ENCODE results near the gene OAS3. TPM values are rescaled to one million over a fixed set of nuclear protein-coding genes. Genes with fewer than 3 reads are reported as not detected.

The OAS3 gene
- total RNA-seq, 1 donor from 2014 or later = 24.4 TPM

DNA sequence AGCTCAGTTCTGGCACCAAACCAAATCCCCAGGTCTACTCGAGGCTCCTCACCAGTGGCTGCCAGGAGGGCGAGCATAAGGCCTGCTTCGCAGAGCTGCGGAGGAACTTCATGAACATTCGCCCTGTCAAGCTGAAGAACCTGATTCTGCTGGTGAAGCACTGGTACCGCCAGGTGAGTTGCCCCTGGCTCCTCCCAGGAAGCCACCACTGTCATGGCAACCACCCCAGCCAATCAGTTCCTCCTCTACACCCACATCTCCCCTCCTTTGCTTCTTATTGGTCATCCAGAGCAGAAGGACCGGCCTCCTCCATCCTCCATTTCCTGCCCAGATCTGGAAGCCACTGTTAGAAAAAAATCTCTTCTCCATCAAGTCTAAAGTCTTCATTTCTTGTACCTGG lies 22.8 kb downstream of the OAS3 start:
- no peak for DNase-seq (ENCODE audit: low read depth)
- H3K4me3 ChIP-seq (ENCODE audit: low read depth, low read length) = no peak overlapping the region
- TF ChIP-seq, protein P1, sequence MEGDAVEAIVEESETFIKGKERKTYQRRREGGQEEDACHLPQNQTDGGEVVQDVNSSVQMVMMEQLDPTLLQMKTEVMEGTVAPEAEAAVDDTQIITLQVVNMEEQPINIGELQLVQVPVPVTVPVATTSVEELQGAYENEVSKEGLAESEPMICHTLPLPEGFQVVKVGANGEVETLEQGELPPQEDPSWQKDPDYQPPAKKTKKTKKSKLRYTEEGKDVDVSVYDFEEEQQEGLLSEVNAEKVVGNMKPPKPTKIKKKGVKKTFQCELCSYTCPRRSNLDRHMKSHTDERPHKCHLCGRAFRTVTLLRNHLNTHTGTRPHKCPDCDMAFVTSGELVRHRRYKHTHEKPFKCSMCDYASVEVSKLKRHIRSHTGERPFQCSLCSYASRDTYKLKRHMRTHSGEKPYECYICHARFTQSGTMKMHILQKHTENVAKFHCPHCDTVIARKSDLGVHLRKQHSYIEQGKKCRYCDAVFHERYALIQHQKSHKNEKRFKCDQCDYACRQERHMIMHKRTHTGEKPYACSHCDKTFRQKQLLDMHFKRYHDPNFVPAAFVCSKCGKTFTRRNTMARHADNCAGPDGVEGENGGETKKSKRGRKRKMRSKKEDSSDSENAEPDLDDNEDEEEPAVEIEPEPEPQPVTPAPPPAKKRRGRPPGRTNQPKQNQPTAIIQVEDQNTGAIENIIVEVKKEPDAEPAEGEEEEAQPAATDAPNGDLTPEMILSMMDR (conservative IDR thresholded peaks at IDR 0.05; ENCODE audit: low read depth, low read length) = no peak

DNA sequence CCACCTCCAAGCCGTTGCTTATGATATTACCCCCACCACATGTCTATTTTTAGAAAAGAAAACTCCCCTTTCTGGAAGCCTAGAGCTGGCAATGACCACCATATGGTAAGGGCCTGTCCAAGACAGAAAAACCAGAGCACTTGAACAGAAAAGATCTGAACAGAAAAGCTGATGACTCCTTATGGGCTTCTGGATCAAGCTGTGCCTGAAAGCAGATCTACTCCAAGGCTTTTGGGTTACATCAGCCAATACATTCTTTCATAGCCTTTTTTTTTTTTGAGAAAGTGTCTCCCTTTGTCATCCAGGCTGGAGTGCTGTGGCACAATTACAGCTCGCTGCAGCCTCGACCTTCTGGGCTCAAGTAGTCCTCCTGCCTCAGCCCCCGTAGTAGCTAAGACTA lies 23.3 kb downstream of the OAS3 start:
- TF ChIP-seq, protein P1 (conservative IDR thresholded peaks at IDR 0.05; ENCODE audit: low read depth, low read length) = no peak
- DNase-seq (ENCODE audit: low read depth) = no peak
- no peak overlapping the region for H3K4me3 ChIP-seq (ENCODE audit: low read depth, low read length)

DNA sequence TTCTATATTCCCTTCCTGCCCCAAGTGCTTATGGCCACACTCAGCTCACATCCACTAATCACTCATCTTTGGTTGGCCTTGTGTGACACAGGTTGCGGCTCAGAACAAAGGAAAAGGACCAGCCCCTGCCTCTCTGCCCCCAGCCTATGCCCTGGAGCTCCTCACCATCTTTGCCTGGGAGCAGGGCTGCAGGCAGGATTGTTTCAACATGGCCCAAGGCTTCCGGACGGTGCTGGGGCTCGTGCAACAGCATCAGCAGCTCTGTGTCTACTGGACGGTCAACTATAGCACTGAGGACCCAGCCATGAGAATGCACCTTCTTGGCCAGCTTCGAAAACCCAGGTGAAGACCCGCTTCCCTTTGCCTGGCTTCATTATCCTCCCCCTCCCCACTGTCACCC lies 24.3 kb downstream of the OAS3 start:
- H3K4me3 ChIP-seq (ENCODE audit: low read depth, low read length) = no peak overlapping the region
- no peak for DNase-seq (ENCODE audit: low read depth)
- TF ChIP-seq, protein P1 (conservative IDR thresholded peaks at IDR 0.05; ENCODE audit: low read depth, low read length) = no peak

DNA sequence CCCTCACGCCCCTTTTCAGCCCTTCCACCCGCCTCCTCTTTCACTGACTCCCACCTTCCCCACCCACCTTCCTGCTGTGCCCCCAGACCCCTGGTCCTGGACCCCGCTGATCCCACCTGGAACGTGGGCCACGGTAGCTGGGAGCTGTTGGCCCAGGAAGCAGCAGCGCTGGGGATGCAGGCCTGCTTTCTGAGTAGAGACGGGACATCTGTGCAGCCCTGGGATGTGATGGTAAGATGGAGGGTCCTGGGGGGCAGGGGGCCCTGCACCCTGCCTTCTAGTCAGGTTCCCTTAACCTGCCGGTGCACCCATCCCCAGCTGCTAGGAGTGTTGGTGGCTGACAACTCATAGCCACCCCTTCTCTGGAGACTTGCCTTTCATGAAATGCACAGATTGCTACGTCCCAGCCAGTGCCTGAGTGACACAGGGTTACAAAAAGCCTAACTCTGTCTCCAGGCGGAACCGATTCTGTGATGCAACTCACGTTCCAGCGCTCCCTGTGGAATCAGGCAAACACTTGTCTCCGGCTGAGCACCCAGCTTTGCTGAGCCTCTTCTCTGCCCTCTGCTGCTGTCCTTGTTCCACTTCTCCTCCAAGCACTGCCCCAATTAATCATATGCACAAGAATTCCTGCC lies 25.1 kb downstream of the OAS3 start:
- DNase-seq (ENCODE audit: low read depth) = no peak
- no peak overlapping the region for H3K4me3 ChIP-seq (ENCODE audit: low read depth, low read length)
- TF ChIP-seq, protein P1 (conservative IDR thresholded peaks at IDR 0.05; ENCODE audit: low read depth, low read length) = no peak

DNA sequence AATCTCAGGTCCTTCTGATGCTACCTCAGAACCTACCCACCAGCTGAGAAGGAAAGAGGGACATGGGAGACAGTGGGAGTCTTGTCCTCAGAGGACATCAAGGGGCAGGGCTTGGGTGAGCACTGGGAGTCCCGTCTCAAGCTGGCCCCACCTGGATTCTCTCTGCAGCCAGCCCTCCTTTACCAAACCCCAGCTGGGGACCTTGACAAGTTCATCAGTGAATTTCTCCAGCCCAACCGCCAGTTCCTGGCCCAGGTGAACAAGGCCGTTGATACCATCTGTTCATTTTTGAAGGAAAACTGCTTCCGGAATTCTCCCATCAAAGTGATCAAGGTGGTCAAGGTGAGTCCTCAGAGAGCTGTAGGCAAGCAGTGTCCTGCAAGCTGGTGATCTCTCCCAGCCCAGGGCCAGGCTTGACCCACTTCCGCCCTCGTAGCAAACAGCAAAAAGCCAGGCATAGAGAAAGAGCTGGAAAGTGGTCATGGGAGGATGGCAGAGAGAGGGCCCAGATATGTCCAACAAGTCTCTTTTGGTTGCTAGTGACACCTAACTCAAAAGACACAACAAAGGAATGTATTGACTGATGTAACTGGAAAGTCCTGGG lies 25.9 kb downstream of the OAS3 start:
- TF ChIP-seq, protein P1 (conservative IDR thresholded peaks at IDR 0.05; ENCODE audit: low read depth, low read length) = no peak
- H3K4me3 ChIP-seq (ENCODE audit: low read depth, low read length) = no peak overlapping the region
- no peak for DNase-seq (ENCODE audit: low read depth)

DNA sequence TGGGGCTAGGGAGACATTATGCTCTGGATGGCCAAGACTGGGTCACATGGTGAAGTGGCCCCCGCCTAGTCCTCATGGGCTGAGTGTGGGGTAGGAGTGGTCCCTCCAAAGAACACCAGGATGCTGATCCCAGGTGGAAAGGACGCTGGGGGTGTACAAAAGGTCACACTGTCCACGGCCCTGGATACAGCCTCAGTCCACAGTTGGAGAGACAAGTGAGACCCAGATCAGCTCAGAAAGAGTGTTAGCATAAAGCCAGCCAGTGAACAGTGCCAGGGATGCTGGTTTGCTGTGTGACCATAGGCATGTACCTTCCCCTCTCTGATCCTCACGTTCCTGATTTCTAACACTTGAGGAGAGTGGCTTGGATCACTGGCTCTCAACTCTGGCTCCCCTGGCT lies 26.6 kb downstream of the OAS3 start:
- DNase-seq (ENCODE audit: low read depth) = no peak
- H3K4me3 ChIP-seq (ENCODE audit: low read depth, low read length) = no peak overlapping the region
- TF ChIP-seq, protein P1 (conservative IDR thresholded peaks at IDR 0.05; ENCODE audit: low read depth, low read length) = no peak

DNA sequence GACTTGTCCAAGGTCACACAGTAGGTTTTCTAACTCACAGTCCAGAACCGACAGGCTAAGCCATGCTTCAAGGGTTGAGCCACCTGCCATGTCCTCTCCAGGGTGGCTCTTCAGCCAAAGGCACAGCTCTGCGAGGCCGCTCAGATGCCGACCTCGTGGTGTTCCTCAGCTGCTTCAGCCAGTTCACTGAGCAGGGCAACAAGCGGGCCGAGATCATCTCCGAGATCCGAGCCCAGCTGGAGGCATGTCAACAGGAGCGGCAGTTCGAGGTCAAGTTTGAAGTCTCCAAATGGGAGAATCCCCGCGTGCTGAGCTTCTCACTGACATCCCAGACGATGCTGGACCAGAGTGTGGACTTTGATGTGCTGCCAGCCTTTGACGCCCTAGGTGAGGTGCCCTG lies 27.4 kb downstream of the OAS3 start:
- TF ChIP-seq, protein P1 (conservative IDR thresholded peaks at IDR 0.05; ENCODE audit: low read depth, low read length) = no peak
- no peak for DNase-seq (ENCODE audit: low read depth)

More for the DNA sequence above, 27.4 kb downstream of the OAS3 start:
- H3K4me3 ChIP-seq (ENCODE audit: low read depth, low read length) = no peak overlapping the region

Data from epithelial cell of proximal tubule (primary cell).